HG02885 (cell line): ENCODE results near the gene RHBDD1.

Source experiments
- ATAC-seq: cut with Tn5 transposase; IDR thresholded peaks from one replicate; pipeline ENCODE4 v1.9.1; 2021; ENCODE audit warnings: mild to moderate bottlenecking; ENCODE audit not compliant: unreplicated experiment, poor library complexity

RHBDD1 gene

GRCh38 chr2:226835796-226836547 is at the start of gene RHBDD1:
Gene RHBDD1, plus strand, starts transcription at chr2:226836054. Its CDS starts 28,640 bp downstream, at chr2:226864694.
- peak; percentile 84 for ATAC-seq

GRCh38 chr2:226788064-226788463 is 47.8 kb upstream of the RHBDD1 start:
- ATAC-seq: no peak

GRCh38 chr2:226788881-226789490 is 46.9 kb upstream of the RHBDD1 start:
- ATAC-seq: no peak

- ATAC-seq: no peak
These were observed 45.8 kb upstream of the RHBDD1 start for GRCh38 chr2:226790011-226790410.

GRCh38 chr2:226790431-226790830 is 45.4 kb upstream of the RHBDD1 start:
- ATAC-seq: no peak

GRCh38 chr2:226791056-226791486 is 44.8 kb upstream of the RHBDD1 start:
- ATAC-seq: peak; percentile 49

GRCh38 chr2:226791487-226792081 is 44.3 kb upstream of the RHBDD1 start:
- peak; percentile 99 for ATAC-seq

GRCh38 chr2:226792155-226792881 is 43.5 kb upstream of the RHBDD1 start:
- no peak for ATAC-seq

GRCh38 chr2:226793646-226794045 is 42.2 kb upstream of the RHBDD1 start:
- ATAC-seq: no peak

- ATAC-seq: no peak
These were observed 41.6 kb upstream of the RHBDD1 start for GRCh38 chr2:226794196-226794661.

GRCh38 chr2:226794751-226795171 is 41.1 kb upstream of the RHBDD1 start:
- no peak for ATAC-seq

- ATAC-seq: no peak
These were observed 40.4 kb upstream of the RHBDD1 start for GRCh38 chr2:226795281-226796011.

- ATAC-seq: no peak
These were observed 39.6 kb upstream of the RHBDD1 start for GRCh38 chr2:226796012-226796839.

- no peak for ATAC-seq
These were observed 39.0 kb upstream of the RHBDD1 start for GRCh38 chr2:226796840-226797288.

- ATAC-seq: no peak
These were observed 38.4 kb upstream of the RHBDD1 start for GRCh38 chr2:226797289-226797988.

GRCh38 chr2:226797989-226798421 is 37.8 kb upstream of the RHBDD1 start:
- no peak for ATAC-seq

- peak; percentile 34 for ATAC-seq
These were observed 37.2 kb upstream of the RHBDD1 start for GRCh38 chr2:226798422-226799210.
